Endothelial cell of hepatic sinusoid (primary cell): Measurements from ENCODE around the gene AMDHD2.
"Not testable (repeated sequence)": the region's sequence is repeated elsewhere in the genome, so short reads cannot be mapped to it uniquely, and the experiment has no call there.

Experiments
- in situ Hi-C: cut with HindIII; loops from 2 replicates; pipeline ENCODE4 v1.10.0; 2017; ENCODE audit warnings: low sequenced_read_pairs

AMDHD2 gene

GRCh38 chr16:2531696-2532493, 11.7 kb downstream of the AMDHD2 start:
- in situ Hi-C loops = no loop called here

- in situ Hi-C loops = no loop called here
These were observed 12.4 kb downstream of the AMDHD2 start for GRCh38 chr16:2532494-2533141.

- in situ Hi-C loops = not testable (repeated sequence)
These were observed 13.1 kb downstream of the AMDHD2 start for GRCh38 chr16:2533142-2533755.

- in situ Hi-C loops = no loop called here
These were observed 13.7 kb downstream of the AMDHD2 start for GRCh38 chr16:2533912-2534311.

- in situ Hi-C loops = not testable (repeated sequence)
These were observed 14.2 kb downstream of the AMDHD2 start for GRCh38 chr16:2534335-2534734.

GRCh38 chr16:2535625-2536013, 15.4 kb downstream of the AMDHD2 start:
- in situ Hi-C loops = no loop called here

DNA sequence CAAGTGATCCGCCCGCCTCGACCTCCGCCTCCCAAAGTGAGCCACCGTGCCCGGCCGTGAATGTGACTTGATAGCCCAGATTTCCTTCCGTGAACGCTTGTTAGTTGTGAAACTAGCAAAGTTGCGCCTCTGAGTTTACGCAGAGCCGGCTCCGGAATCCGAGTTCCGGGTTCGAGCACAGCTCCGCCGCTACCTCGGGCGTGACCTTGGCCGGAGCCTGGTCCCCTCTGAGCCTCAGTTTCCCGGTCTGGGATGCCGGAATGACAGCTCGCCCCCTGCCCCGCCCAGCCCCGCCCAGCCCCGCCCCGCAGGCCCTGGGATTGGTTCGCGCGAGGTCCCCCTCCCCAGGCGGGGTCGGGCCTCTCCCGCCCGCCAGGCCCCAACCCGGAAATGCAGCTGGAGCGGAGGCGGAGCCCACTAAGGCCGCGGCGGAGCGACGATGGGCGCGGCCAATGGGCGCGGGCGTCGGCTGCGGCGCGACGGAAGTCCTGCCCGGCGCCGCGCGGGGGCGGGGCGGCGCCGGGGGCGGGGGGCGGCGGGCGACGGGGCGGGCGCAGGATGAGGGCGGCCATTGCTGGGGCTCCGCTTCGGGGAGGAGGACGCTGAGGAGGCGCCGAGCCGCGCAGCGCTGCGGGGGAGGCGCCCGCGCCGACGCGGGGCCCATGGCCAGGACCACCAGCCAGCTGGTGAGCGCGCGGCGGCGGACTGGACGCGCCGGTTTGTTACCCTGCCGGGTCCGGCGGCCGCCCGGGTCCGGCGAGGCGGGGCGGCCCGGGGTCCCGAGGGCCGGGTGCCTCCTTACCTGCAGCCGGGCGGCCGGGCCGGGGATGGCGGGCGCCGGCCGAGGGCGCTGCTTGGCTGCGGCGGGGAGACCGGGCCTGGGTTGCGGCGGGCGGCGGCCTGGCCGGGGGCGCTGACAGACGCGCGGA, 17.5 kb downstream of the AMDHD2 start, which contains the start of gene PDPK1:
Gene PDPK1, plus strand, starts transcription at position 571 of the 929 bp plus-strand sequence. Its CDS starts 92 bp downstream, at position 663.
- in situ Hi-C loops = no loop called here

- in situ Hi-C loops = not testable (repeated sequence)
These were observed 19.1 kb downstream of the AMDHD2 start for GRCh38 chr16:2539192-2539844.

DNA sequence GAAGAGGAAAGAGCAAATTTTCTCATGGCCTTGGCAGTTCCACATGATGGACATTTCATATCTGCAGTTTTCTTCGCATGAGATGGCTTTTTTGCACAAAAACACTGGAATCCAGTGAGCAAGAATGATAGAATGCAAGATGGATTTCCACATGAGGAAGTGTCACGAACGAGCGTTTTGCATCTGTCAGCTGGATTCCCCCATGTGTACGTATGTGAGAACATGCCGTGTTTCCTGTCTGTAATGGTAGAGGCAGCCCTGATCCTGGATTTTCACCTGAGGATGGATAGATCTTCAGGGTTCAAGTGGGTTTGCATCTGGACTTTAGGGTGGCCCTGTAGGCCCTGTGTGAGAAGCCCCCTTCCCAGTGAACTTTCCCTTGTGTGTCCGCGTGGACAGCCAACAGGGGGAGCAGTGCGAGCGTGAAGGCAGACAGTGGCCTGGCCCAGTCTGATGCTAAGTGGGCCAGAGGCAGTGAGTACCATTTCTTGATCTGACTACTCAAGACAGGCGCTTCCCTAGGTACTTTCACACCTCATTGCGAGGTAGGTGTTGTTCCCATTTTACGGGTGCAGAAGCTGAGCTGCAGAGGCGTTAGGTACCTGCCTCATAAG, 19.8 kb downstream of the AMDHD2 start:
- in situ Hi-C loops = not testable (repeated sequence)

DNA sequence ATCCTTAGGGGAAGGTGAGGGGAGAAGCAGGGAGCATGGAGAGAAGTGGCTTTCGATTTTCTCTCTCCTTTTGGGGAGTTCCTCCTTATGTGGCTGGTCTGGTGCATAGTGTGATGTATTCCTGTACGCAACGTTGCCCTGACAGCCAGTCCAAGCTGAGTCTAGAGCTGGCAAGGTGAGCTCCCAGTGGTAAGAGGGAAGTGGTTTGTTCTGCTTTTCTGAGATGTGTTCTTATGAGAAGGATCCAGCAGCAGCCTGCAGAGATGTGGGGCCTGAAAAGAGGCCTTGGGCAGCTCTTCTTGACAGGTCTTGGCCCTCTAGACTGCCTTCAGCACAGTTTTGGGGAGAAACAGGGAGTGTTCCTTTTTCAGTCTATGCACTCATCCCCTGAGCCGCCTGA, 20.7 kb downstream of the AMDHD2 start:
- in situ Hi-C loops = not testable (repeated sequence)

DNA sequence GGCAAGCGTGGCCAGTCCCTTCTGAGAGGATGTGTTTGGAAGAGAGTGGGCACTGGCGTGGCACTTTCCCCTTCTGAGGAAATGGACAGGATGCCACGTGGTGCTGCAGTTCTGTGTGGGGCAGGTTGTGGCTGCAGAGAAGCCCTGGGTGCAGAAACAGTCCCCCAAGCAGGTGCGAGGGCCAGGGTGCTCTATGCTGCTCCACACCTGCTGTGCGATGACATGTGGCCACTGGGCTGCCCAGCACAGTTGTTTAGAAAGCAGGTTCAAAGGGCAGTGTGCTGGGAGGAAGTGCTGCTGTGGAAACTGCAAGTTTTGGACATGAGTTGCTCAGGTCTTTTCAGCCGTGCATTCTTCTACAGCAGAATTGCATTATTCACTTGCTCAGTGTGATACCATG, 21.2 kb downstream of the AMDHD2 start:
- in situ Hi-C loops = not testable (repeated sequence)

DNA sequence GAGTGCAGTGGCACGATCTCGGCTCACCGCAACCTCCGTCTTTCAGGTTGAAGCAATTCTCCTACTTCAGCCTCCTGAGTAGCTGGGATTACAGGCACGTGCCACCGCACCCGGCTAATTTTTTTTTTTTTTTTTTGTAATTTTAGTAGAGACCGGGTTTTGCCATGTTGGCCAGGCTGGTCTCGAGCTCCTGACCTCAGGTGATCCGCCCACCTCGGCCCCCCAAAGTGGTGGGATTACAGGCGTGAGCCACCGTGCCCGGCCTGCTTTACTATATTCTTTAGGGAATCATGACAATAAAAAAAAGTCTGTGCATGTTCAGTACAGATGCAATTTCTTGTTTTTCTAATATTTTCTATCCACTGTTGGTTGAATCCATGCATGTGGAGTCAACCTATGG, 23.6 kb downstream of the AMDHD2 start:
- in situ Hi-C loops = not testable (repeated sequence)

- in situ Hi-C loops = not testable (repeated sequence)
These were observed 30.2 kb downstream of the AMDHD2 start for GRCh38 chr16:2550283-2550878.

DNA sequence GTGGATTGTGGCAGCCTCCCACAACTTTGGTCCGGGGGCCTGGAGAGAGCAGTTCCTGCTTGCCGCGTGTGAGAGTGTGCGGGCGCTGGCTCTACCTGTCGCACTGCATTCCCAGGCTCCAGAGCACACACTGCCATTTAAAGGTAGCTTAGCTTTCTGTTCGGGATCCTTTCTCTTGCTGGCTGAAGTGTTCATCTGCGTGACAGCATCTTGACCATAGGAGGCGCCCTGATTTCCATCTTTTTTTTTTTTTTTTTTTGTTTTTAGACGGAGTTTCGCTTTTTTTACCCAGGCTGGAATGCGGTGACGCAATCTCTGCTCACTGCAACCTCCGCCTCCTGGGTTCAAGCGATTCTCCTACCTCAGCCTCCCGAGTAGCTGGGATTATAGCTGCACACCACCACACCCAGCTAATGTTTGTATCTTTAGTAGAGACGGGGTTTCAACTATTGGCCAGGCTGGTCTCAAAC, 31.3 kb downstream of the AMDHD2 start:
- in situ Hi-C loops = not testable (repeated sequence)

DNA sequence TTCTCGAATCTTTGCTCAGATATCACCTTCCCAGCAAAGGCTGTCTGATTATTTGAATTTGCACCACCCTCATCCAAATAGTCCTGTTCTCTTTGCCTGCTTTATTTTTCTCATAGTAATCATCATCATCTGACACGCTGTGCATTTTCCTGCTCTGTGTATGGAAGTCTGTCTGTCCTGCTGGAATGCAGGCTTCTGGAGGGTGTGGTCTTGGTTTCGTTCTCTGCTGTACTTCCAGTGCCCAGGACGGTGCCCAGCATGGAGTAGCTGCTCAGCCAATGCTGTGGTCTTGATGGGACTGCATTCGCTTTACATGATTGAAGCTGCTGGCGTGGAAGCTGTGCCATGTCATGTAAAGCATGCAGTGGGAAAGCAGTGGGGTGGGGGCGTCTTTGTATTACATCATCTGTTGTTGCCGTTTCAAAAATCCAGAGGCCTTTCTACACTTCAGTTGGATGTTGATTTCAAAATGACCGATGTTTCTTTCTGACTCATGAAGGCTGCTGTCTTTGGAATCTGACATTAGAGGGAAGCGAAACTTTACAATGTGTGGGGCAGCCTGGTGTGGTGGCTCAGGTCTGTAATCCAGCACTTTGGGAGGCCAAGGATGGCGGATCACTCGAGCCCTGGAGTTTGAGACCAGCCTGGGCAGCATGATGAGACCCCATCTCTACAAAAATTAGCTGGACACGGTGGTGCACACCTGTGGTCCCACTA, 34.7 kb downstream of the AMDHD2 start:
- in situ Hi-C loops = not testable (repeated sequence)

GRCh38 chr16:2557150-2557549, 37.0 kb downstream of the AMDHD2 start:
- in situ Hi-C loops = not testable (repeated sequence)

- in situ Hi-C loops = not testable (repeated sequence)
These were observed 40.1 kb downstream of the AMDHD2 start for GRCh38 chr16:2560131-2560797.

GRCh38 chr16:2560798-2561133, 40.6 kb downstream of the AMDHD2 start:
- in situ Hi-C loops = not testable (repeated sequence)
